Endothelial cell (in vitro differentiated cells): Measurements from ENCODE around the gene HOPX. TPM values are rescaled to one million over a fixed set of nuclear protein-coding genes. Genes with fewer than 3 reads are reported as not detected.
A peak's percentile ranks its signal among the peaks of the same experiment; 100 is the strongest.
"Not testable (repeated sequence)": the region's sequence is repeated elsewhere in the genome, so short reads cannot be mapped to it uniquely, and the experiment has no call there.

Experiments
- DNase-seq: peaks from one replicate; pipeline ENCODE4 v3.0.0; 2021; ENCODE audit warnings: low spot score
- H3K27ac Mint-ChIP-seq: one replicate; pipeline ENCODE4 v1.8.0; 2021; ENCODE audit warnings: mixed read lengths, inconsistent platforms; ENCODE audit not compliant: unreplicated experiment
- H3K27me3 Mint-ChIP-seq: one replicate; pipeline ENCODE4 v1.8.0; 2021; ENCODE audit warnings: mild to moderate bottlenecking, moderate library complexity, mixed read lengths, inconsistent platforms; ENCODE audit not compliant: unreplicated experiment
- H3K36me3 Mint-ChIP-seq: one replicate; pipeline ENCODE4 v1.8.0; 2021; ENCODE audit warnings: mild to moderate bottlenecking, low read depth, mixed read lengths, inconsistent platforms; ENCODE audit not compliant: unreplicated experiment
- H3K4me1 Mint-ChIP-seq: one replicate; pipeline ENCODE4 v1.8.0; 2021; ENCODE audit warnings: mild to moderate bottlenecking, mixed read lengths, inconsistent platforms; ENCODE audit not compliant: unreplicated experiment
- H3K4me3 Mint-ChIP-seq: one replicate; pipeline ENCODE4 v1.8.0; 2021; ENCODE audit warnings: mild to moderate bottlenecking, mixed read lengths, inconsistent platforms; ENCODE audit not compliant: unreplicated experiment
- H3K9me3 Mint-ChIP-seq: one replicate; pipeline ENCODE4 v1.8.0; 2021; ENCODE audit warnings: mixed read lengths, inconsistent platforms; ENCODE audit not compliant: unreplicated experiment
- total RNA-seq: library from RNA; stranded (reverse); fragmentation: NEBNext Ultra II Directional; extraction: Animal tissue kit (Norgen Biotek cat#: 25700); gene quantifications from one replicate; pipeline ENCODE4 v1.2.1, GENCODE V29; 2021; ENCODE audit not compliant: unreplicated experiment
- TF ChIP-seq, protein P1 (sequence below): fragments of 200-600 bp; sonication (generic); IDR thresholded peaks from one replicate; pipeline ENCODE4 v1.5.0; 2021; ENCODE audit warnings: antibody characterized with exemption; ENCODE audit not compliant: unreplicated experiment

The HOPX gene
- total RNA-seq, 1 donor from 2014 or later, result 4.2 TPM

DNA sequence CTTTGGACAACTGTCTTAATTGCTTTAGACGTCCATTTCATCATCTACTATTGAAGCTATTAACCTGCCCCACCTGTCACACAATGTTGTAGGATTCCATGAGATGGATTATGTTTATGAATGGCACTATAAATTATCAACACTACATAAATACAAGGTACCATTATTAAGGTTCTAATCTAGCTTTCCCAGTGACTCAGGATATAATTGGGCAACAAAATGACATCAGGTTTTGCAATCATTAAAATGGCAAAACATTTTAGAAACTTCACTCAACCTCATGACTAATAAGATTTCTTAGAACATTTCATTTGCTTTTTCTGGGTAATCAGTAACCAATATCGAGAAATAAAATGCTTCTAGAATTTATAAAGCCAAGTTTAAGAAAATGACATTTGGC lies 9.2 kb downstream of the HOPX start:
- no peaks in the 10 kb centered on the region for H3K9me3 Mint-ChIP-seq
- H3K36me3 Mint-ChIP-seq, result no peaks in the 10 kb centered on the region
- TF ChIP-seq, protein P1, sequence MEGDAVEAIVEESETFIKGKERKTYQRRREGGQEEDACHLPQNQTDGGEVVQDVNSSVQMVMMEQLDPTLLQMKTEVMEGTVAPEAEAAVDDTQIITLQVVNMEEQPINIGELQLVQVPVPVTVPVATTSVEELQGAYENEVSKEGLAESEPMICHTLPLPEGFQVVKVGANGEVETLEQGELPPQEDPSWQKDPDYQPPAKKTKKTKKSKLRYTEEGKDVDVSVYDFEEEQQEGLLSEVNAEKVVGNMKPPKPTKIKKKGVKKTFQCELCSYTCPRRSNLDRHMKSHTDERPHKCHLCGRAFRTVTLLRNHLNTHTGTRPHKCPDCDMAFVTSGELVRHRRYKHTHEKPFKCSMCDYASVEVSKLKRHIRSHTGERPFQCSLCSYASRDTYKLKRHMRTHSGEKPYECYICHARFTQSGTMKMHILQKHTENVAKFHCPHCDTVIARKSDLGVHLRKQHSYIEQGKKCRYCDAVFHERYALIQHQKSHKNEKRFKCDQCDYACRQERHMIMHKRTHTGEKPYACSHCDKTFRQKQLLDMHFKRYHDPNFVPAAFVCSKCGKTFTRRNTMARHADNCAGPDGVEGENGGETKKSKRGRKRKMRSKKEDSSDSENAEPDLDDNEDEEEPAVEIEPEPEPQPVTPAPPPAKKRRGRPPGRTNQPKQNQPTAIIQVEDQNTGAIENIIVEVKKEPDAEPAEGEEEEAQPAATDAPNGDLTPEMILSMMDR, result no peak
- no peak for DNase-seq
- no peak overlapping the region for H3K27ac Mint-ChIP-seq
- H3K27me3 Mint-ChIP-seq, result peaks cover 3% of the 10 kb centered on the region
- no peak overlapping the region for H3K4me3 Mint-ChIP-seq
- peaks cover 3% of the 10 kb centered on the region for H3K4me1 Mint-ChIP-seq

DNA sequence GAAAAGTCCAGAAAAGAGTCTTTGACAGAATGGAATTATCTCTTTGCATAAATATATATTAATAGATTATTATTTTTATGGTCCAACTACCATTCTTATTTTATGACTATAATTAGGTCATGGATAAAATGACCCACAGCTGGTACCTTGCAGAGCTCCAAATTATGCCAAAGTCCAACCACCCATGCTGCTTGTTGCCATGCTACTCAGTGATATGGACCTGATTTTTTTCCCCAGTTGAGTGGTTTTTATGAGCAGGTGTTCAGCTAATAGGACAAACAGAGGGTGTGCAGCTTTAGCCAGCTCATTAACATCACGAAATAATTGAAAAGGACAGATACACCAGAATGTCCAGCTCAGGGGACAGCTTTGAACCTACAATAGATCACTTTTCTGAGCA lies 9.7 kb downstream of the HOPX start:
- H3K9me3 Mint-ChIP-seq, result no peaks in the 10 kb centered on the region
- H3K4me1 Mint-ChIP-seq, result peaks cover 3% of the 10 kb centered on the region
- no peak overlapping the region for H3K27ac Mint-ChIP-seq
- H3K4me3 Mint-ChIP-seq, result no peak overlapping the region
- H3K27me3 Mint-ChIP-seq, result peaks cover 3% of the 10 kb centered on the region
- TF ChIP-seq, protein P1, result no peak
- no peaks in the 10 kb centered on the region for H3K36me3 Mint-ChIP-seq
- DNase-seq, result no peak

DNA sequence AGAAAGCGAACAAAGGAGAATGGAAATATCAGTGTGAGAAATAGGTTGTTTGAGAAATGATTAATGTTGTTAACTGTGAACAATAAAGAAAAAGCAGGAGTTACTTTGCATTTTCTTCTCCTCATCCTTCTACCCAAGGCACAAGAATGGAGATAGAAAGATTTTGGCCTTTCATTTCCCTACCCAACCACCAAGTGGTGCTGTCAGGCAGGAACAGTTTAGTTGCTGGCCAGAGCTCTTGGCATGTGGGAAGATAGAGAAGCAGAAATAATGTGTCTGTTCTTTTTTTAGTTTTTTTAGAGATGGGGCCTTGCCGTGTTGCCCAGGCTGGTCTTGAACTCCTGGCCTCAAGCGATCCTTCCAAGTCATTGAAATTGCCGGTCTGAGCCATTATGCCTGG lies 12.8 kb downstream of the HOPX start:
- no peaks in the 10 kb centered on the region for H3K9me3 Mint-ChIP-seq
- H3K4me1 Mint-ChIP-seq, result peaks cover 4% of the 10 kb centered on the region
- no peak overlapping the region for H3K4me3 Mint-ChIP-seq
- H3K36me3 Mint-ChIP-seq, result no peaks in the 10 kb centered on the region
- DNase-seq, result no peak
- TF ChIP-seq, protein P1, result peak; percentile 26
- peaks cover 2% of the 10 kb centered on the region for H3K27me3 Mint-ChIP-seq
- no peak overlapping the region for H3K27ac Mint-ChIP-seq

DNA sequence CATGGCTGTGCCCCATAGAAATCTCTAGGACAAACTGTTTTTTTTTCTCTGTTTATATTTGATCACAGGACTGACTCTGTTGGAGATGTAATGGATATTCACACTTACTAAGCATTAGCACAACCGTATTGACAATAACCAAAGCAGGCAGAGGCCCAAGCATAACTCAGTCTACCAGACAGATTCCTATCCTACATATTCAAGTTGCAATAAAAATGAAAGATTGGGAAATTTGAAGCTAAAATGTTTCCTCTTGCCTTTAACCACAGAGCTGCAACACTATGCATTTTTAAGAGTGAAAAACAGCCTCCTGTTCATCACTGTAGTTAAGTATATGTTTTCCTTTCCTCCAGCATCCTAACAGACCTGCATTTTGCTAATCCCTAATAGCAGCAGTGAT lies 13.7 kb downstream of the HOPX start:
- H3K9me3 Mint-ChIP-seq, H3K27ac Mint-ChIP-seq, H3K36me3 Mint-ChIP-seq, H3K27me3 Mint-ChIP-seq, H3K4me3 Mint-ChIP-seq, H3K4me1 Mint-ChIP-seq, DNase-seq: not testable (repeated sequence)

DNA sequence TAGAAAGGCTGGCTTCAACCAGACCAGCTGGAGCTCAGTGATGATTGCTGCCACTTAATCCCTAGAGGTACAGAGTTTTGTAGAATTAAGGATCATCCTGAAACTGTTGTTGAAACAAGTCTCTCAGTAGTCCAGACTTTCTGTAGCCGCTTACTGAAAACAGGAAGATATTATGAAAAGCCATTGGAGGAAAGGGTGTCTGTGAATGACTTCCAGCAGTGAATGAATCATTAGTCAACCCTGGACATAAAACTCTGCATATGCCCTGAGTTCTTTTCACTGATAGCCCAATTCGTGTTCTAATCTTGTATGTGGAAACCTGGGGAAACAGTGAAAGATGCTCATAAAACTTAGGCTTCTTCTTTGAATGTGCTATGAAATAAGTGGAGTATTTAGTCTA lies 14.8 kb downstream of the HOPX start:
- TF ChIP-seq, protein P1, result no peak
- H3K4me3 Mint-ChIP-seq, result no peak overlapping the region
- H3K27ac Mint-ChIP-seq, result no peak overlapping the region
- H3K9me3 Mint-ChIP-seq, result no peaks in the 10 kb centered on the region
- H3K36me3 Mint-ChIP-seq, result no peaks in the 10 kb centered on the region
- DNase-seq, result no peak
- H3K27me3 Mint-ChIP-seq, result peaks cover 2% of the 10 kb centered on the region
- peaks cover 4% of the 10 kb centered on the region for H3K4me1 Mint-ChIP-seq

DNA sequence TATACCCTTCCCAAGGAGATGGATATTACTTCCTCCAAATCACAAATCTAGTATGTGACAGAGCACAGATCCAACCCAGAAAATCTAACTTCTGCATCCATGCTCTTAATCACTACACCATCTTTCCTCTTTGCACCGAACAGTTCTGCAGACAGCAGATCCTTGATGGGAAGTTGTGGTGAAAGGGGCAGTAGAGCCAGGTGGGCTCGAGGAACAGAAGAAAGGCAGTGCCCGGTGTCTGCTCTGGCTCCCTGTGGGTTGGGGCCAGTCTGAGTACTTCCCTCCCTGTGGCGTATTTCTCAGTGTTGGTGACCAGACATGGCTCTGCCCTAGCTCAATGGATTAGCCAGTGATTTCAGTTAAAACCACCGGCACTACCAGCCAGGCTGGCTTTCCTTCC lies 15.3 kb downstream of the HOPX start:
- Mint-ChIP-seq H3K4me3 (no peak overlapping the region), H3K36me3 (no peaks in the 10 kb centered on the region), H3K27me3 (peaks cover 2% of the 10 kb centered on the region)

More for the DNA sequence above, 15.3 kb downstream of the HOPX start:
- TF ChIP-seq, protein P1, result no peak
- Mint-ChIP-seq H3K27ac (no peak overlapping the region), H3K9me3 (no peaks in the 10 kb centered on the region), H3K4me1 (peaks cover 4% of the 10 kb centered on the region)
- no peak for DNase-seq
